Heart right ventricle (tissue), 16 donors: ENCODE data around the gene PUSL1. TPM values are rescaled to one million over a fixed set of nuclear protein-coding genes. Genes with fewer than 3 reads are reported as not detected.

Experiments used
- ATAC-seq, 8 donors: fragments of 200-7000 bp; cut with Tn5 transposase; one replicate each; pipeline ENCODE4 v1.9.1; 2020; ENCODE audit warnings: mild to moderate bottlenecking in 8 of 8, moderate library complexity in 8 of 8, moderate number of reproducible peaks in 1 of 8
- DNase-seq, 2 donors: peaks; one replicate each; pipeline ENCODE4 v3.0.0-alpha.2; 2020
- H3K27ac ChIP-seq, 10 donors: fragments of 200-600 bp; sonication (generic) in 2 of 10; one replicate each; pipeline versions ENCODE4 v1.5.0 to v1.8.0; 2020 to 2022; ENCODE audit warnings: mild to moderate bottlenecking in 3 of 10
- H3K27me3 ChIP-seq, 7 donors: fragments of 200-600 bp; one replicate each; pipeline ENCODE4 v1.8.0; 2021 to 2022; ENCODE audit warnings: mild to moderate bottlenecking in 2 of 7
- H3K36me3 ChIP-seq, 9 donors: fragments of 200-600 bp; sonication (generic) in 1 of 9; one replicate each; pipeline versions ENCODE4 v1.5.0 to v1.8.0; 2020 to 2022; ENCODE audit warnings: mild to moderate bottlenecking in 2 of 9
- H3K4me1 ChIP-seq, 9 donors: fragments of 200-600 bp; sonication (generic) in 1 of 9; one replicate each; pipeline versions ENCODE4 v1.5.0 to v1.8.0; 2020 to 2022; ENCODE audit warnings: mild to moderate bottlenecking in 4 of 9
- H3K4me3 ChIP-seq, 10 donors: fragments of 200-600 bp; sonication (generic) in 2 of 10; one replicate each; pipeline versions ENCODE4 v1.5.0 to v1.8.0; 2020 to 2022; ENCODE audit warnings: mild to moderate bottlenecking in 7 of 10, moderate library complexity in 2 of 10
- H3K9me3 ChIP-seq, 11 donors: fragments of 200-600 bp in 10 of 11; sonication (generic) in 2 of 11; one replicate each; pipeline versions ENCODE4 v1.5.0 to v1.8.0; 2013 to 2022; ENCODE audit warnings: mild to moderate bottlenecking in 2 of 11, control low read depth in 1 of 11, moderate library complexity in 1 of 11
- CTCF ChIP-seq, 9 donors: fragments of 200-600 bp; sonication (generic) in 2 of 9; IDR thresholded peaks; one replicate each; pipeline versions ENCODE4 v1.5.0 to v1.8.0; 2021 to 2022; ENCODE audit warnings: antibody characterized with exemption in 9 of 9, mild to moderate bottlenecking in 5 of 9, moderate library complexity in 1 of 9
- WGBS, 2 donors: extraction: QIAGEN DNeasy Blood & Tissue Kit; methylation state at CpG; one replicate each; pipeline ENCODE4 v1.1.7; 2013; ENCODE audit warnings: inconsistent platforms in 1 of 2; 5-methylcytosine and 5-hydroxymethylcytosine counted together
- intact Hi-C, 10 donors: fragments of 100-400 bp; cut with DNase I; formaldehyde crosslinking; loops; one replicate each; pipeline versions ENCODE4 v1.11.1 to v1.14.2; 2022
- polyA plus RNA-seq, 2 donors: library from polyadenylated mRNA; stranded (reverse); fragments of 200-250 nt; gene quantifications; one replicate each; pipeline ENCODE4 v1.2.3, GENCODE V29; 2013
- total RNA-seq, 10 donors: library from RNA; stranded (reverse); fragmentation: NEBNext Ultra II Directional in 3 of 10; extraction: Animal tissue kit (Norgen Biotek cat#: 25700) in 3 of 10; gene quantifications; one replicate each; pipeline versions ENCODE4 v1.2.1 to v1.2.4, GENCODE V29; 2021 to 2023
- donor health status: Arrhythmogenic right ventricular cardiomyopathy.
- donor health status: ischemic (EF 13 %, LVEDD 7.1; RV severe dilation, severe dysfunction).
- donor health status: healthy with polysubstance abuse.
- donor health status: DM: no; HTN: yes; CAD: no.
- donor health status: DM: no; HTN: no; CAD: no.
- donor health status: ischemic (EF 25% LVEDD 6.9; RV normal size, moderate dysfunction).
- donor health status: ischemic (EF 25% LVEDD 5.7; RV mildly dilated, moderate dysfunction).
- donor health status: healthy.
- donor health status: DM: yes; HTN: yes; CAD: no.
- donor health status: Ischemic cardiomyopathy.
- donor health status: ischemic (EF 35%, LVEDD 5.7; RV mildly dilated, moderate dysfunction).
- donor health status: nonischemic (EF 11% LVEDD 7.7; RV severe dilation, severe dysfunction).
- donor health status: DM: yes; HTN: yes; CAD: no.
- donor health status: PGD.
- donor health status: ischemic (EF 29% LVEDD 5.4; RV normal size, mild dysfunction).
- donor health status: nonischemic (EF 23%, LVEDD 6.1; RV moderate dilation, normal function).

The PUSL1 gene
- total and polyA plus RNA-seq, 12 donors = 5.6 to 17.8 (median 9.1) TPM

GRCh38 chr1:1286313-1287261 is 21.8 kb upstream of the PUSL1 start:
- Histone ChIP-seq H3K36me3 (no peaks in the 10 kb centered on the region), H3K9me3 (no peaks in the 10 kb centered on the region), H3K4me1 (peaks cover 0 to 14% (median 7%) of the 10 kb centered on the region in 9 donors), H3K27me3 (peaks cover 0 to 32% (median 24%) of the 10 kb centered on the region in 7 donors), H3K27ac (no peak overlapping the region), H3K4me3 (no peak overlapping the region)
- 66 to 70% methylated on average over 50 of the region's 50 CpGs for WGBS, 2 donors
- no peak for TF ChIP-seq CTCF (IDR thresholded peaks at IDR 0.05)
- DNase-seq (no peak), ATAC-seq (no peak)
- intact Hi-C loops = no loop called here

- H3K27ac ChIP-seq = no peak overlapping the region
- H3K4me3 ChIP-seq = no peak overlapping the region
- 82 to 85% methylated on average over 44 to 46 of the region's 46 CpGs for WGBS, 2 donors
- TF ChIP-seq CTCF (IDR thresholded peaks at IDR 0.05) = no peak
- DNase-seq = peak in 1 of 2 donors; percentile 7
- H3K4me1 ChIP-seq = peaks cover 0 to 13% (median 7%) of the 10 kb centered on the region in 9 donors
- intact Hi-C loops = no loop called here
- no peaks in the 10 kb centered on the region for H3K9me3 ChIP-seq
- H3K36me3 ChIP-seq = no peaks in the 10 kb centered on the region
- peaks cover 0 to 32% (median 24%) of the 10 kb centered on the region in 7 donors for H3K27me3 ChIP-seq
- no peak for ATAC-seq
These were observed 20.9 kb upstream of the PUSL1 start for GRCh38 chr1:1287288-1288110.

DNA sequence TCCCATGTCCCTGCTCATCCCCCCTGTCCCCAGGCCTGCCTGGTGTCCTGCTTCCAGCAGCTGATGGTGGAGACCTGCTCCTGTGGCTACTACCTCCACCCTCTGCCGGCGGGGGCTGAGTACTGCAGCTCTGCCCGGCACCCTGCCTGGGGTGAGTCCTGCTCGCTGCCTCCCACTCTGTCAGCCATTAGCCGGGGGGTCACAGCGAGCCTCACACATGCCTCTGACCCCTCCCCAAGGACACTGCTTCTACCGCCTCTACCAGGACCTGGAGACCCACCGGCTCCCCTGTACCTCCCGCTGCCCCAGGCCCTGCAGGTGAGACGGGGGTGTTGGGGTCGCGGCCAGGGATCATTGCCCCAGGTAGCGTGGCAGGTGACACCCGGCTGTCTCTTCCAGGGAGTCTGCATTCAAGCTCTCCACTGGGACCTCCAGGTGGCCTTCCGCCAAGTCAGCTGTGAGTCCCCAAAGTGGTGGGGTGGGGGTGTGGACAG is 18.1 kb upstream of the PUSL1 start:
- H3K4me3 ChIP-seq = no peak overlapping the region
- ATAC-seq (peak in 4 of 8 donors; percentile 38 to 65 (median 42)), DNase-seq (peak in 1 of 2 donors; percentile 68)
- H3K9me3 ChIP-seq = no peaks in the 10 kb centered on the region
- peaks cover 0 to 20% (median 1%) of the 10 kb centered on the region in 9 donors for H3K36me3 ChIP-seq
- intact Hi-C loops = loop anchor here in 9 of 10 donors (2.0 to 10.0 kb wide), 5 partner anchors 165 to 265 kb away; partner anchors contain the start of gene AGRN (in 1 of the 9)
- peak; percentile 25 to 74 (median 57) for TF ChIP-seq CTCF (IDR thresholded peaks at IDR 0.05)
- H3K27ac ChIP-seq = no peak overlapping the region
- peaks cover 0 to 13% (median 7%) of the 10 kb centered on the region in 9 donors for H3K4me1 ChIP-seq
- 50 to 62% methylated on average over 15 of the region's 15 CpGs for WGBS, 2 donors
- H3K27me3 ChIP-seq = peaks cover 0 to 26% (median 20%) of the 10 kb centered on the region in 7 donors
